GM19467 (cell line): ENCODE data around the gene GABPB1.
A peak's percentile ranks its signal among the peaks of the same experiment; 100 is the strongest.
"Not testable (repeated sequence)": the region's sequence is repeated elsewhere in the genome, so short reads cannot be mapped to it uniquely, and the experiment has no call there.

Experiments
- ATAC-seq: cut with Tn5 transposase; IDR thresholded peaks from one replicate; pipeline ENCODE4 v1.9.1; 2021; ENCODE audit warnings: mild to moderate bottlenecking, moderate library complexity; ENCODE audit not compliant: unreplicated experiment

The GABPB1 gene

DNA sequence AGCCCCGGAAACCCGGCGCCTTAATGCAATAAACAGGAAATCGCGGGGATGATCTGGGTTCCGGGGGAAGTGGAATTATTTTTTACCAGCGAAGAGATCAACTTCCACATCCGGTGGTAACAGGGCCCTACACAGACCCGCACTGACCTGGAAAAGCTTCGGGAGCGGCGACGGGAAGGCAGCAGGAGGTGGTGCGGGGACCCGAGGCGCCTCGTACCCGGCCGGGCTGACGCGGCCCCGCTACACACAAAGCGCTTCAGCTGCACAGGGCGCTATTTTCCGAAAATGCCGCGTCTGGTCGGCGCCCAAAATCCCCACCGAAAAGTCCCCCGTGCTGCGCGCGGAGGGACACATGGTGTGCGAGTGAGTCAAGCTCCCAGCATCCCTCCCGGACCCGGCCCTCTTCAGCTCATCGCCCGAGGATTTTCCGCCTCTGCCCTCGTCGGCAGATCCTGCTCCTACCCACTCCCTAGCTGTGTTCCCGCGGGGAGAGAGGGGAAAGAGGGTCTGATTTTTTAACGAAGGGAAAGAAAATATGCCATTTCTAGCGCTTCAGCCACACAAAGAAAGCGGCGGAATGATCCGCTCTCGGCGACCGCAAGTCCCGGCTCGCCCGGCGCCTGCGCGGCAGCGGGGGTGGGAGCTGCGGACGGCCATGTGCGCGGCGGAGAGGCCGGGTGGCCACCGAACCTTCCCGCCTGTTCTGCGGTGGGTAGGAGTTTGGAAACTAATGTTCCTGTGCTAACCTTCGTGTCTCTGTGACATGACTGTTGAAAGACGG is at the start of gene GABPB1:
Gene GABPB1, minus strand, starts transcription at position 361 of the 781 bp plus-strand sequence. CDS start 45,400 bp downstream, outside the sequence.
- peak; percentile 43 for ATAC-seq

DNA sequence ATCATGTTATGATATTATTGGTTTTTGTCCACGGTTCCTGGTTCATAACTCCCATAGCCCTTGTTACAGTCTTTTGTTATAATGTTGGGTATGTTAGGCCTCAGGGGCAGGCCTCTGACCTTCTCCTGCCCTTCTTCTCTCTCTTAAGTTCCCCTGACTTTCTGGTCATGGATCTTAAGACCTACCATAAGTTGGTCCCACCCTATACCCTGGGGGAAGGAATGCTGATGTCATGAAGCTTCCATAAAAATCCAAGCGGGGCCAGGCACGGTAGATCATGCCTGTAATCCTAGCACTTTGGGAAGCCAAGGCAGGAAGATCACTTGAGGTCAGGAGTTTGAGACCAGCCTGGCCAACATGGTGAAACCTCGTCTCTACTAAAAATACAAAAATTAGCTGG is 36.6 kb upstream of the GABPB1 start:
- not testable (repeated sequence) for ATAC-seq

DNA sequence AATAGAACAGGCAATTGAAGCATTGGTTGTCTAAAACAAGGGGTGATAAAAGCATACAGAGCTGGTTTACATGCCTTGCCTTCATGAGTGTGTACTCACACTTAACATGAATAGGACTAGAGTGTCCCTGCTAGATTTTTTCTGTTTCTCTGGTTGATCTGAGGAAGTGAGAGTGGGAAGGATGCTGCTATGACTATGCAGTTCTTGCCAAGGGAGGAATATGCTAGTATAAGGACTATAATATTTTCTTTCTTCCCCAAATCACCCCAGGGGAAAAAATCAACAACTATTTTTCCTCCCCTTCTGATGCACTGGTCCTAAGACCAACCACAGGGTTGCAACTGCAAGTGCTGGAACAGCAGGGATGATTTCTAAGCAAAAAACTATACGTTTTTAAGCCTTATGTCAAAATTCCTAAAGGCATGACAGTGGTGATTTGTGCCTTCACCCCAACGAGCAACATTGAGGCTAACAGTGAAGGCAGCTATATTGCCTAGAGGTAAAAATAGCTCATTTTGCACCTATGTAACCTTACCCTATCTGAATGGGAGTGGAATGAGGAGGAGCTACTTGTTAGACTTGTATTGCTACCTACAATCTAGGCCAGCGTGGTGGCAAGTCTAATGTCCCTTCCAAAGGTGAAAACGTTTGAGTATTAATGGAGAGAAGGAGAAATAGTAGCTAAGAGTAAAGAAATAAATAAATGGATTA is 35.7 kb upstream of the GABPB1 start:
- ATAC-seq, result peak; percentile 90

DNA sequence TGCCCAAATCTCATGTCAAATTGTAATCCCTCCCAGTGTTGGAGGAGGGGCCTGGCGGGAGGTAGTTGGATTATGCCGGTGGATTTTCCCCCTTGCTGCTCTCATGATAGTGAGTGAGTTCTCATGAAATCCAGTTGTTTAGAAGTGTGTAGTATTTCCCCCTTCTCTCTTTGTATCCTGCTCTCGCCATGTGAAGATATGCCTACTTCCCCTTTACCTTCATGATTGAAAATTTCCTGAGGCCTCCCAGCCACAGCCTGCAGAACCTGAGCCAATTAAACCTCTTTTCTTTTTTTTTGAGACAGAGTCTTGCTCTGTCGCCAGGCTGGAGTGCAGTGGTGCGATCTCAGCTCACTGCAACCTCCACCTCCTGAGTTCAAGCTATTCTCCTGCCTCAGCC is 27.4 kb upstream of the GABPB1 start:
- ATAC-seq, result not testable (repeated sequence)

DNA sequence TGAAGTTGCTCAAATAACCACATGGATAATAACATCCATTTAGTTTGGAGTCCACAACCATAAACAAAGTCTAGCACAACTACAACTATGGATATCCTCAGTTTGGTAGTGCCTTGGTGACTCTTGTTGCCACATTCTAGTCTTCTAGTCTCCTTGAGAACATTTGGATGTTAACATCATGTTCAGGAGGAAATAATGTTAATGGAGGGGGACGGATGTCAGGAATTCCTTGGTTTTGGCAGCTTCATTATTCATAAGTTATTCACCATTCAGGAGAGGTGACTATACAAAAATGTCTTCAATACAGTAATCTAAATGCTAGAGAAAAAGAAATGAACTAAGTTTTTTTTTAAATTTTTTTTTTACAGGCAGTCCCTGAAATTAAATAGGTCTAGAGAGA is 26.4 kb upstream of the GABPB1 start:
- no peak for ATAC-seq

DNA sequence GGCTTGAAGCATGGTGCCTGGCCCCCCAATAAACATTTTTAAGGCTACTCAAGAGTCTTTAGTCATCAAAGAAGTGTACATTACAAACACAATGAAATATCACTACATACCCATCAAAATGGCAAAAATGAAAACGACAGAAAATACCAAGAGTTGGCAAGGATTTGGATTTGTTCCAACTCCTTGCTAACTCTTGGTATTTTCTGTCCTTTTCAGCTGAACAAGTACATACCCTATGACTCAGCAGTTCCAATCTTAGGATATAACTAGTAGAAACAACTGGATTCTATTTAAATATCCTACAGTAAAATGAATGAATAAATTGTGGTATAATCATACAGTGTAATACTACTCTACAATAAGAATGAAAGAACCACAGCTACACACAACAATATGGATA is 25.1 kb upstream of the GABPB1 start:
- ATAC-seq, result no peak

DNA sequence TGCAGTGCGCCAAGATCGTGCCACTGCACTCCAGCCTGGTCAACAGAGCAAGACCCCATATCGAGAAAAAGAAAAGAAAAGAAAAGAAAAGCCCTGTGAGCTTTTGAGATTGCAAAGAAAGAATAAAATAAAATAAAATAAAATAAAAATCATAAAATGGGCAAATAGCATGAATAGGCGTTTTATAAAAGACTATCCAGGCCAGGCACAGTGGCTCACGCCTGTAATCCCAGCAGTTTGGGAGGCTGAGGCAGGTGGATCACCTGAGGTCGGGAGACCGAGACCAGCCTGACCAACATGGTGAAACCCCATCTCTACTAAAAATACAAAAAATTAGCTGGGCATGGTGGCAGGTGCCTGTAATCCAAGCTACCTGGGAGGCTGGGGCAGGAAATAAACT is 24.4 kb upstream of the GABPB1 start:
- ATAC-seq, result not testable (repeated sequence)

DNA sequence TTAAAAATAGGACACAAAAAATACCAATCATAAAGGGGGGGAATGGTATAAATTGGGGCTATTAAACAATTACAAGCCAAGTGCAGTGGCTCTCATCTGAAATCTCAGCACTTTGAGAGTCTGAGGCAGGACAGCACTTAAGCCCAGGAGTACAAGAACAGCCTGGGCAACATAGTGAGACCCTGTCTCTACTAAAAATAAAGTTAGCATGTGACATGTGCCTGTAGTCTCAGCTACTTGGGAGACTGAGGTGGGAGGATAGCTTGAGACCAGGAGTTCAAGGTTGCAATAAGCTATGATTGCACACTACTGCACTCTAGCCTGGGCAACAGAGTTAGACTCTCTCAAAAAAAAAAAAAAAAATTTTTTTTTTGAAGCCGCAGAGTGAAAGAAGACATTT is 23.8 kb upstream of the GABPB1 start:
- ATAC-seq, result no peak

DNA sequence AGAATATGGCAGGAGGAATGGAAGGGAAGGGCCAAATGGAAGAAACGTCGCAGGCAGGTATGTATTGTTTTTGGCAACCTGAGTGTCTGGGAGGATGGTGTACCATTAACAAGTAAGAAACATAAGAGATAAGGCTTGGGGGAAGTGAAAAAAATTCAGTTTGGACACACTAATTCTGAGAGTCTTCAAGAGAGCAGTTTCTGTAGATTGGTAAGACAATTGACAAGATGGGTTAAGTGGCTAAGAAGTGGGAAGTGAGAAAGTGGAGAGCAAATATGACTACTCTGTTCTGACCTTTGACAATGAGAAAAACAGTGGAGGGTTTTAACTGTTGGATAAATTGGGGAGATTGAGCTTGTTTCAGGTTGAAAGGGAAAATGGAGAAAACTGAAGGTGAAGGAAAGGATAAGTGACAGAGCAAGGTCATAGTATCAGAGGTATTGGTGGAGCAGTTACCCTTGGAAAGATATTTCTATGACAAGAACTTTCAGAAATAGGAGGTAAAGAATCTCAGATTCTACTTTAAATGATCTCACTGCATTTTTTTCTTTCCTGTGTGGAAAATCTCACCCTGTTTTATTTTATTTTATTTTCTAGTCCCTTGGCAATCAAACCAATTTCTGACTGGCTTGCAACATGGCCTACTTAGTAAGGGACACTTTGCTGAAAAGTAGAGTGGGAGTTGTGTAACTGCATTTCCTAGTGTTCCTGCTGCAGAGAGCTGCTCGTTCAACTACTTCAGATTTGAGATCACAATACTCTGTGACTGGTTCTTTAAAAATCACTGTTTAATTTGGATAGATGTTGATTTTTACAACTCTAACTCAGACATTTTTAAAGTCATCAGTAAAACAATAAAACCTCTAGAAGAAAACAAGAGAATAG is 23.1 kb upstream of the GABPB1 start:
- ATAC-seq, result peak; percentile 93

DNA sequence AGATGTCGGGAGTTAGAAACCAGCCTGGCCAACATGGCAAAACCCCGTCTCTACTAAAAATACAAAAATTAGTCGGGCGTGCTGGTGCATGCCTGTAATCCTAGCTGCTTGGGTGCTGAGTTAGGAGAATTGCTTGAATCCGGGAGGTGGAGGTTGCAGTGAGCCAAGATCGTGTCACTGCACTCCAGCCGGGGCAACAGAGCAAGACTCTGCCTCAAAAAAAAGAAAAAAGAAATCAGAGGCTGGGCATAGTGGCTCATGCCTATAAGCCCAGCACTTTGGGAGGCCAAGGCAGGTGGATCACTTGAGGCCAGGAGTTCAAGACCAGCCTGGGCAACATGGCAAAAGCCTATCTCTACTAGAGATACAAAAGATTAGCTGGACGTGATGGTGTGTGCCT is 14.6 kb upstream of the GABPB1 start:
- ATAC-seq, result not testable (repeated sequence)

DNA sequence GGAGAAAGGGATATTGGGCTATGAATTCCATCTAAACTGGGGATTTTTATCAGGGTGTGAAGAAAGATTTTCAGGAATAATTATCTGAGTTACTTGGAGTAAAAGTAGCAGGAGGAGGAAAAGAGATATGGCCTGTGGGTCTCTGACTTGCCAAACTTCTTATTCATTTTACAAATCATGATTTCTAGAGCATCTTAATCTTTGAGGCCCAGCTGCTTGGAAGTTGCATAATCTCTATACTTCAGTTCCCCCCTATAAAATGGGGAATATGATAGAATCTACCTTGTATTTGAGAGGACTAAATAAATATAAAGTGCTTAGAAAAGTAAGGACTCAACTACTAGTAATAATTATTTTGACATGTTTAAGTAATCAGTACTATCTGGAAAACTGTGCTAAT is 11.0 kb upstream of the GABPB1 start:
- no peak for ATAC-seq

DNA sequence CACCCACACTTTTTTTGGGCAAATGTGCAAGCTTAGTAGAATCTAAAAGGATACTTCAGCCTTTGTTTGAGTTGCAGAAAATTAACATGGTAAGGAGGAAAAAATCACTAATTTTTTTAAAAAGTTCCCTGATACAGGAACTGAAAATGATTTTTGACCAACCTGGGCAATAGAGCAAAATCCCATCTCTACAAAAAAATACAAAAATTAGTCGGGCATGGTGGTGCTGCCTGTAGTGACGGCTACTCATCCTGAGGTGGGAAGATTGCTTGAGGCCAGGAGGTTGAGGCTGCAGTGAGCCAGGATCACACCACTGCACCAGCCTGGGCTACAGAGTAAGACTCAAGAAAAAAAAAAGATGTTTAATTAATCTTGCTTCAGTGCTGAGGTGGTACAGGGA is 10.6 kb upstream of the GABPB1 start:
- ATAC-seq, result no peak

DNA sequence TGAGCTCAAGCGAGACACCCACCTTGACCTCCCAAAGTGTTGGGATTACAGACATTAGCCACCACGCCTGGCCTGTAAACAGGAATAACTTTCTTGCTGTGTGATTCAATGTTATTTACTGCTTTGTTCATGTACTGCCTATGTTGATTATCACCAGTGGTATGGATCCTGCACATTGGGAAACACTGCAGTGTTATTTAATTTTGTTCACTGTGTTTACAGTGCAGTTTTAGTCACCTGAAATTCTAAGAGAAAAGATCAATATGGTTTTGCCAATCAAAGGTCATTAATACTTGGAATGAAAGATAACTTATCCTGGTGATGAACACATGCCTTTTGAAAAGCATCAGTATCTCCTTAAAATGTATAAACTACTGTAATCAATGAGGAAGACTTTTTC is 8.6 kb upstream of the GABPB1 start:
- ATAC-seq, result no peak

DNA sequence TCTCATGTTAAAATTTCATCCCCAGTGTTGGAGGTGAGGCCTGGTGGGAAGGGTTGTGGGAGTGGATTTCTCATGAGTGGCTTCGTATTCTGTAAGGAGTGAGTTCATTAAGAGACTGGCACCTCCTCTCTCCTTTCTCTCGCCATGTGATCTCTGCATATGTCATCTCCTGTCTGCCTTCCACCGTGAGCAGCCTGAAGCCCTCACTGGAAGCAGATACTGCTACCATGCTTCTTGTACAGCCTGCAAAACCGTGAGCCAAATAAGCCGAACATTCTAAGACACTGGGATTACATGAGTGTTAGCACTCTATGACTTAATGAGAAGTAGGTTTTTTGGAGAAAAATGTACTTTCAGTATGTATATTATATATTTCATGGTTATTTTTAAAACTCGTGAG is 6.8 kb upstream of the GABPB1 start:
- no peak for ATAC-seq

DNA sequence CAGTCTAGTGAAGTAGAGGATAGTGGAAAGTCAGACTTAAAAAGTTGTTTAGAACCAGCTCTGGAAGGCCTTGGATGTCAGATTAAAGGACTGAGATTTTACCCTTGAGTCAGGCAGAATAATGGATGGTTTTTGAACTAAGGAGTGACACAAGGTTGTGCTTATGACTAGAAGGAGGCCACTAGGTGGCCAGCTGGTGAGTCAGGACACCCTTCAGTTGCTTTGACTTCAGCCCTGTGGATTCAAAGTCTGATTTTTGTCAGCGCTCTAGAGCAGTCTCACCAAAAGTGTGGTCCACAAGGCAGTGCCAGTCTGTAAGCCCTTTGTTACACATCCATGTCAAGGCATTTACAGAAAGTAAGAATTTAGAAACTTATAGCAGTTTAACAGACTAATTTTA is 3.8 kb upstream of the GABPB1 start:
- no peak for ATAC-seq

DNA sequence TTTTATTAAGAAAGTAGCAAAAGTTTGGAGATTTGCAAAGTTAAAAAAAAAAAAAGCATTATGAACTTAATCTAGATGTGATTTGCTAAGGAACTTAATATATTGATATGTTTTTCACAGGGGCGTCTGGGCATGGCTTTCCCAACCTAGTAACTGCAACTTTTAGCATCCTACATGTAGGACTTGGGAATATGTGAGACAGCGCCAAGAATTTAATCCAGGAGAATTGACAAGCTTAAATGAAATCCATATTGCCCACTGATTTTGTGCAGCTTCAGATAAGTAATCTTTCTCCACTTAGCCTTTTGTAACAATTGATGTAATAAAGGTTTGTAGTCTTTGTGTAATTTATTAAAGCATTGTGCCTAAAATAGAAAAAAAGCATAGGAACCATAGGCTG is 982 bp upstream of the GABPB1 start:
- no peak for ATAC-seq

DNA sequence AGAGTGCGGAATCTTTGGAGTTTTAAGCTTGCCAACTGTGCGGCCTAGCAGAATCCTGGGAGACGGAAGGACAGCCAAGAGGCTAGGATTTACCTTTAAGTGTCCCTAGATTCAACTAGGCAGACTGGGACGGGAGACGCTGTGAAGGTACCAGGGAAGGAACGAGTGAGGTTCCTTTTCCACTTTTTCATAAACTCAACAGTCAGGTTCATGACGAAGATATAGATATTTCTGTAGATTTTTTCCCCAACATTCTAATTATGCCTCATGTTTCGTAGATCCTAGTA is 564 bp upstream of the GABPB1 start:
- no peak for ATAC-seq

DNA sequence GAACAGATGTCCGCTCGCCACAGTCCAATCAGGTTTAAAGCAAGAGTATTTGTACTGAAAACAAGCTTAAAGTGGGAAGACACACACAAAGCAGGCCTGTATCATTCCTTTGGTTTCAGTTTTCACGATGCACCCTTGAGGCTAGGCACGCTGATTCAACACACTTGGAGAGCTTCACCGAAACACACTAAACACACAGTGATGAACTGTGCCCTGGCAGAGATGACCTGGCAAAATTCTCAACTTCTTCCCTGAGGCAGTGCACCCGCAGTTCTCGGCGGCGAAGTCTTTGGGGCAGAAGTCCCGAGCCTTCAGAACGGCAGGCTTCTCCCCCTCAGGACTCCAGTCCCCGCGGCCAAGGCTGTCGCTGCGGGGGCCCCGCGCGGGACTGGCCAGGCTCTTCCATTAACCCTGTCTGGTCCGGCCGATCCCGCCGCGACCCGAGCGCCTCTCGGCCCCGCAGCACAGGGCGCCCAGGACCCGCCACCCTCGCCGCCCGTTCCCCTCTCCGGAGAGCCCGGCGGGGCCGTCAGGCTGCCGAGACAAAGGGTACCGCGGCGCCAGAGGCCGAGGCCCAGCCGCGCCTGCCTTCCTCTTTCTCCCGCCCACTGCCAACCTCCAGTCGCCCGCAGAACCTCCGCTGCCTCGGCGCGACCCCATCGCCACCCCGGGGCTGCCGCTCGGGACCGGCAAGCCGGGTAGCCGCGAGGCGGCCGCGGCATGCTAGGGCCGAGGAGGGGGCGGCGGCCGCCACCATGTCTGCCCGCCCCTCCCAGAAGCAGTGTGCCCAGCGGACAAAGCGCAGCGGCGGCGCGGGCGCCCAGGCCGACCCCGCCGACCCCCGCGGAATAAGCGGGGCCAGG is 792 bp downstream of the GABPB1 start:
- peak; percentile 28 for ATAC-seq

DNA sequence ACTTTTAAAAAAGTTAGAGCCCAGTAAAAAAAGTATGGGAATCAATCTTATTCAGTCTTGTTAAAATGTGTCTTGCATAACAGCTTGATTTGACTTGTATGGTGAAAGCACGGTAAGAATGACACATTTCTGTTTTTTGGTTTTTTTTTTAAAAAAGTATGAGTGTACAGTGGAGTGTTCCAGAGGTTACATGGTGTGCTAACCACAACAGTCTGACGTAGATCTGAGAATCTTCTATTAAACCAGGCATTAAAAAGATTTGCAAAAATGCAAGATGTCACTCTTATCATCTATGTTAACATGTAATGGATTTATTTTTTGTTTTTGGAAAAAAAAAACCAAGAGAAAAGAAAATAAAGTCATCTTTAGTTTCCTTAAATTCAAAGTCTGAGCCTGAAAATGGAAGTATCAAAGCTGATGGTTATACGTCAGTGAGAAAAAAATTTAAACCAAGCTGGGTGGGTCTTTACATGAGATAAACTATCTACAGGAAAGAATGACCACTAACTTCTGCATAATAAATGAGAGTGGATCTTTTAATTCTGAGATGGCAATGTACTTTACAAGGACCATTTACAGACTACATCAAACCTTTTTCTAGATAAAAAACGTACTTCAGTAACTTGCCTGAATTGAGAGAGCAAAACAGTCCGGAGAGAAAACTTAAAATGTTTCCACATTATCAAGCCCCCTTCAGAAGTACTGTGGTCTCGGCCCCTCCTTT is 1.6 kb downstream of the GABPB1 start:
- no peak for ATAC-seq

DNA sequence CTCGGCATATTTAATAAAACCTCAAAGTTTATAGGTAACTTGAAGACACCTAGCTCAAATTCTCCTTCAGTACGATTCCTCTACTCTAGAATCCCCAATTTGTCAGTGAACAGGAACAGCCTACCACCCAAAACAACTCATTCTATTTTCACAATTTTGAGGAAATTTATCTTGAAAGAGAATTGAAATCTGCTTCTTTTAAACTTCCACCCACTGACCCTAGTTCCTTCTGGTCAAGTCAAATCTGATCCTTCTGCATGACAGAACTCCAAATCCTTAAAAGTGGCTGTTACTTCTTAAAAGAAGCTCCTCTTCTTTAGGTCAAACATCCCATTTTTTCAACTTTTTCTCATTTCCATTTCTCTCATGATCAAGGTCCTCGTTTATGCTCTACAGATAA is 4.4 kb downstream of the GABPB1 start:
- ATAC-seq, result no peak
